Neural cell (in vitro differentiated cells): ENCODE results near the gene APBB2. TPM values are rescaled to one million over a fixed set of nuclear protein-coding genes. Genes with fewer than 3 reads are reported as not detected.

Experiments used
- H2AFZ ChIP-seq: fragments of 200-600, 300-800 bp; sonication (generic), shearing (Covaris generic); 2 replicates; pipeline ENCODE4 v1.6.0; 2014; ENCODE audit warnings: low read depth, mild to moderate bottlenecking, antibody characterized with exemption, low read length, moderate library complexity
- H3F3A ChIP-seq: fragments of 200-600 bp; shearing (Covaris generic); 2 replicates; pipeline ENCODE4 v1.6.1; 2016; ENCODE audit warnings: mild to moderate bottlenecking, moderate library complexity, mixed read lengths, antibody characterized with exemption, low read length; ENCODE audit not compliant: insufficient read depth, poor library complexity, severe bottlenecking
- H3K27ac ChIP-seq: fragments of 200-600, 300-800 bp; sonication (generic), shearing (Covaris generic); 2 replicates; pipeline ENCODE4 v1.5.1; 2014; ENCODE audit warnings: mild to moderate bottlenecking, low read length, moderate library complexity
- H3K27me3 ChIP-seq: fragments of 300-800, 200-600 bp; sonication (generic), shearing (Covaris generic); 2 replicates; pipeline ENCODE4 v1.6.0; 2014; ENCODE audit warnings: mild to moderate bottlenecking, low read depth, low read length, moderate library complexity; ENCODE audit not compliant: insufficient read depth
- H3K36me3 ChIP-seq: fragments of 300-800, 200-600 bp; sonication (generic), shearing (Covaris generic); 2 replicates; pipeline ENCODE4 v1.5.1; 2014; ENCODE audit warnings: mild to moderate bottlenecking, antibody characterized with exemption, low read length, moderate library complexity; ENCODE audit not compliant: insufficient read depth
- H3K4me2 ChIP-seq: fragments of 300-800, 200-600 bp; sonication (generic), shearing (Covaris generic); 2 replicates; pipeline ENCODE4 v1.6.0; 2014; ENCODE audit warnings: mild to moderate bottlenecking, low read length
- H3K4me3 ChIP-seq: fragments of 300-800, 200-600 bp; sonication (generic), shearing (Covaris generic); 2 replicates; pipeline ENCODE4 v1.5.1; 2014; ENCODE audit warnings: mild to moderate bottlenecking, low read length, moderate library complexity
- H3K79me2 ChIP-seq: fragments of 200-600 bp; shearing (Covaris generic); replicated peaks from 2 replicates; pipeline ENCODE4 v1.6.0; 2014; ENCODE audit warnings: mild to moderate bottlenecking, low read length, moderate library complexity; ENCODE audit not compliant: insufficient read depth
- H3K9ac ChIP-seq: fragments of 300-800, 200-600 bp; sonication (generic), shearing (Covaris generic); 2 replicates; pipeline ENCODE4 v1.6.1; 2016; ENCODE audit warnings: mild to moderate bottlenecking, low read length, mixed read lengths
- H3K9me2 ChIP-seq: fragments of 200-600 bp; shearing (Covaris generic); 2 replicates; pipeline ENCODE4 v1.6.1; 2016; ENCODE audit warnings: mild to moderate bottlenecking, low read length, mixed read lengths; ENCODE audit not compliant: insufficient read depth
- H3K9me3 ChIP-seq: fragments of 200-600, 300-800 bp; sonication (generic), shearing (Covaris generic); 2 replicates; pipeline ENCODE4 v1.6.1; 2016; ENCODE audit warnings: mild to moderate bottlenecking, mixed run types, low read length, moderate library complexity, mixed read lengths
- H4K20me1 ChIP-seq: fragments of 200-600 bp; shearing (Covaris generic); 2 replicates; pipeline ENCODE4 v1.6.1; 2016; ENCODE audit warnings: mild to moderate bottlenecking, mixed run types; ENCODE audit not compliant: insufficient read depth
- EP300 ChIP-seq: fragments of 450-650 bp; conservative IDR thresholded peaks from 2 replicates; pipeline ENCODE4 v1.6.1; 2014; ENCODE audit warnings: antibody characterized with exemption, mild to moderate bottlenecking, moderate library complexity; ENCODE audit not compliant: poor library complexity, severe bottlenecking
- EZH2 ChIP-seq: fragments of 200-600, 300-800 bp; shearing (Covaris generic), sonication (generic); IDR thresholded peaks from 2 replicates; pipeline ENCODE4 v1.6.1; 2014; ENCODE audit warnings: antibody characterized with exemption, low read length, borderline replicate concordance, mild to moderate bottlenecking; ENCODE audit not compliant: insufficient read depth, poor library complexity, severe bottlenecking
- MXI1 ChIP-seq: fragments of 450-650 bp; conservative IDR thresholded peaks from 2 replicates; pipeline ENCODE4 v1.6.1; 2014; ENCODE audit warnings: antibody characterized with exemption, mild to moderate bottlenecking; ENCODE audit not compliant: poor library complexity, severe bottlenecking
- POLR2AphosphoS5 ChIP-seq: IDR thresholded peaks from 2 replicates; pipeline ENCODE4 v1.6.1; 2012
- RAD21 ChIP-seq: fragments of 450-650 bp; conservative IDR thresholded peaks from 2 replicates; pipeline ENCODE4 v1.6.1; 2014; ENCODE audit warnings: antibody characterized with exemption, mild to moderate bottlenecking, moderate library complexity
- SMC3 ChIP-seq: fragments of 450-650 bp; conservative IDR thresholded peaks from 2 replicates; pipeline ENCODE4 v1.6.1; 2014; ENCODE audit warnings: antibody characterized with exemption, mild to moderate bottlenecking, moderate library complexity; ENCODE audit not compliant: poor library complexity
- TAF1 ChIP-seq: IDR thresholded peaks from 2 replicates; pipeline ENCODE4 v1.6.1; 2012; ENCODE audit warnings: low read depth
- polyA plus RNA-seq: library from polyadenylated mRNA; depleted of rRNA; stranded (reverse); fragments of >200 nt; gene quantifications from 2 replicates; pipeline ENCODE4 v1.2.3, GENCODE V29; 2014
- TF ChIP-seq, protein P1 (sequence below): fragments of 450-650 bp; IDR thresholded peaks from 2 replicates; pipeline ENCODE4 v1.5.1; 2014; ENCODE audit warnings: antibody characterized with exemption, mild to moderate bottlenecking, moderate library complexity; ENCODE audit not compliant: poor library complexity, severe bottlenecking
- TF ChIP-seq, protein P2 (sequence below): IDR thresholded peaks from 2 replicates; pipeline ENCODE4 v1.6.1; 2012; ENCODE audit warnings: borderline replicate concordance

Gene APBB2
- polyA plus RNA-seq, 1 donor from 2014 or later: 41.9 TPM

DNA sequence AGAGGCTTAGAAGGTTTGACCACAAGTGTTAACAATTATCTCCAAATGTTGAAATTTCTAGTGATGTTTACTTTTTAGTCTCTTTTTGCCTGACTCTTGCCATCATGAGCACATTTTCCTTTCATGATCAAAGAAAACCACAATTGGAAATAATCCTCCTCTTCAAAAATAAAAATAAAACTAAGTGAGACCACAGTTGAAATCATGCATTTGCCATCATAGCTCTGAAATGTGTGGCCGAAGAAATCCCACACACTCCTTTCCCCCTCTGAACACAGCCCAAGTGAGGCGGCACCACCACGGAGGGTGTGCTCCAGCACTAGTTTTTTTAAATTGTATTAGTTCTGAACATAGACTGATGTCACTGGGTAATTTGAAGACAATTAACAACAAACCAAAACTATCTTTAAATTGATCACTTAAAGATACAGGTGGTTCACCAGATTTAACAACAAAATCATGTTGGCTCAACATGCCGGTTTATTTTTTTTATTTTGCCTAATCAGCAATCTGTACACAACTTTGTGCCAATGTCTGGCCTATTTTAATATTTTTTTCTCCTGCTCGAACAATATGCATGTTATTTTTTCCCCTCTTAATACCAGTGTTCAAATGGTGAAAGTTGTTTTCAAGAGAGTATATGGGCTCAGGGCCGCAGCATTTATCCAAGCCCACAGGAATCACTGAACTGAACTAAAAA, 17.6 kb downstream of the APBB2 start:
- TF ChIP-seq RAD21 (no peak), POLR2AphosphoS5 (no peak), SMC3 (no peak), TAF1 (no peak), MXI1 (no peak), EP300 (no peak), EZH2 (no peak)
- TF ChIP-seq, protein P1, sequence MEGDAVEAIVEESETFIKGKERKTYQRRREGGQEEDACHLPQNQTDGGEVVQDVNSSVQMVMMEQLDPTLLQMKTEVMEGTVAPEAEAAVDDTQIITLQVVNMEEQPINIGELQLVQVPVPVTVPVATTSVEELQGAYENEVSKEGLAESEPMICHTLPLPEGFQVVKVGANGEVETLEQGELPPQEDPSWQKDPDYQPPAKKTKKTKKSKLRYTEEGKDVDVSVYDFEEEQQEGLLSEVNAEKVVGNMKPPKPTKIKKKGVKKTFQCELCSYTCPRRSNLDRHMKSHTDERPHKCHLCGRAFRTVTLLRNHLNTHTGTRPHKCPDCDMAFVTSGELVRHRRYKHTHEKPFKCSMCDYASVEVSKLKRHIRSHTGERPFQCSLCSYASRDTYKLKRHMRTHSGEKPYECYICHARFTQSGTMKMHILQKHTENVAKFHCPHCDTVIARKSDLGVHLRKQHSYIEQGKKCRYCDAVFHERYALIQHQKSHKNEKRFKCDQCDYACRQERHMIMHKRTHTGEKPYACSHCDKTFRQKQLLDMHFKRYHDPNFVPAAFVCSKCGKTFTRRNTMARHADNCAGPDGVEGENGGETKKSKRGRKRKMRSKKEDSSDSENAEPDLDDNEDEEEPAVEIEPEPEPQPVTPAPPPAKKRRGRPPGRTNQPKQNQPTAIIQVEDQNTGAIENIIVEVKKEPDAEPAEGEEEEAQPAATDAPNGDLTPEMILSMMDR: no peak
- TF ChIP-seq, protein P2, sequence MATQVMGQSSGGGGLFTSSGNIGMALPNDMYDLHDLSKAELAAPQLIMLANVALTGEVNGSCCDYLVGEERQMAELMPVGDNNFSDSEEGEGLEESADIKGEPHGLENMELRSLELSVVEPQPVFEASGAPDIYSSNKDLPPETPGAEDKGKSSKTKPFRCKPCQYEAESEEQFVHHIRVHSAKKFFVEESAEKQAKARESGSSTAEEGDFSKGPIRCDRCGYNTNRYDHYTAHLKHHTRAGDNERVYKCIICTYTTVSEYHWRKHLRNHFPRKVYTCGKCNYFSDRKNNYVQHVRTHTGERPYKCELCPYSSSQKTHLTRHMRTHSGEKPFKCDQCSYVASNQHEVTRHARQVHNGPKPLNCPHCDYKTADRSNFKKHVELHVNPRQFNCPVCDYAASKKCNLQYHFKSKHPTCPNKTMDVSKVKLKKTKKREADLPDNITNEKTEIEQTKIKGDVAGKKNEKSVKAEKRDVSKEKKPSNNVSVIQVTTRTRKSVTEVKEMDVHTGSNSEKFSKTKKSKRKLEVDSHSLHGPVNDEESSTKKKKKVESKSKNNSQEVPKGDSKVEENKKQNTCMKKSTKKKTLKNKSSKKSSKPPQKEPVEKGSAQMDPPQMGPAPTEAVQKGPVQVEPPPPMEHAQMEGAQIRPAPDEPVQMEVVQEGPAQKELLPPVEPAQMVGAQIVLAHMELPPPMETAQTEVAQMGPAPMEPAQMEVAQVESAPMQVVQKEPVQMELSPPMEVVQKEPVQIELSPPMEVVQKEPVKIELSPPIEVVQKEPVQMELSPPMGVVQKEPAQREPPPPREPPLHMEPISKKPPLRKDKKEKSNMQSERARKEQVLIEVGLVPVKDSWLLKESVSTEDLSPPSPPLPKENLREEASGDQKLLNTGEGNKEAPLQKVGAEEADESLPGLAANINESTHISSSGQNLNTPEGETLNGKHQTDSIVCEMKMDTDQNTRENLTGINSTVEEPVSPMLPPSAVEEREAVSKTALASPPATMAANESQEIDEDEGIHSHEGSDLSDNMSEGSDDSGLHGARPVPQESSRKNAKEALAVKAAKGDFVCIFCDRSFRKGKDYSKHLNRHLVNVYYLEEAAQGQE: no peak
- Histone ChIP-seq H3K79me2 (peaks cover 21% of the 10 kb centered on the region), H3K36me3 (no peaks in the 10 kb centered on the region), H3K27ac (no peak overlapping the region), H3K9ac (no peak overlapping the region), H3K4me3 (no peak overlapping the region), H3K4me2 (no peak overlapping the region), H2AFZ (no peak overlapping the region), H3K27me3 (no peaks in the 10 kb centered on the region), H3F3A (no peaks in the 10 kb centered on the region), H4K20me1 (no peaks in the 10 kb centered on the region), H3K9me2 (no peaks in the 10 kb centered on the region), H3K9me3 (no peaks in the 10 kb centered on the region)

DNA sequence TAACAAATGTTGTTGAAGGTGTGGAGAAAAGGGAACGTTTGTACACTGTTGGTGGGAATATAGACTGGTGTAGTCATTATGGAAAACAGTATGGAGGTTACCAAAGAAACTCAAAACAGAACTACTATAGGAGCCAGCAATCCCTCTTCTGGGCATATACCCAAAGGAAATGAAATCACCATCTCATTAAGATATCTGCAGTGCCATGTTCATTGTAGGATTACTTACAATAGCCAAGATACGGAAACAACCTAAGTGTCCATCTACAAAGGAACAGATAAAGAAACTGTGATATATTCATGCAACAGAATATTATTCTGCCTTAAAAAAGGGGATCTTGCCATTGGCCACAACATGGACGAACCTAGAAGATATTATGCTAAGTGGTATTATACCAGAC, 22.2 kb downstream of the APBB2 start:
- Histone ChIP-seq H4K20me1 (no peaks in the 10 kb centered on the region), H3K27me3 (no peaks in the 10 kb centered on the region), H3K4me3 (no peak overlapping the region), H3F3A (no peaks in the 10 kb centered on the region), H3K9ac (no peak overlapping the region), H3K9me3 (no peaks in the 10 kb centered on the region), H3K79me2 (peaks cover 3% of the 10 kb centered on the region), H3K27ac (no peak overlapping the region), H2AFZ (no peak overlapping the region), H3K36me3 (no peaks in the 10 kb centered on the region), H3K4me2 (no peak overlapping the region), H3K9me2 (no peaks in the 10 kb centered on the region)
- TF ChIP-seq TAF1 (no peak), EP300 (no peak), EZH2 (no peak), SMC3 (no peak), RAD21 (no peak), POLR2AphosphoS5 (no peak), MXI1 (no peak)
- TF ChIP-seq, protein P1: no peak
- TF ChIP-seq, protein P2: no peak
